Measurements from ENCODE around the gene POLR1E. TPM values are rescaled to one million over a fixed set of nuclear protein-coding genes. Genes with fewer than 3 reads are reported as not detected.

The POLR1E gene
- polyA plus RNA-seq, 3 donors: 2.3 to 4.1 (median 2.4) TPM

DNA sequence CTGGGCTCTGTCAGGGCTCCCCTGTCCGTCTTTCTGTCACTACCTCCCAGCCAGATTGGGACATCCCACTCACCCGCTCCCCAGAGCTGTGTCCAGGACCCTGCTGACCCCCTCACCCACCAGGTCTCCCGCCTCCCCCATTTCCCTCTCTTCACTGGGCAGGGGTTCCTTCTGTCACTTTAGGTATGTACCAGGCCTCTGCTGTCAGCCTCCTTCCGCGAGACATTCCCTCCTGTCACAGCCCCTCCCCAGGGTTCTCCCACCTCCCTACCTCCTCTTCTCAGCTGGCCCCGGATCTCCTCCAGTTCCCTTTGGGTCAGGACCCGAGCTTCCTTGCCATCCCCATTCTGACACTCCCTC is 488 bp downstream of the POLR1E start:
- 2% methylated on average over 7 of the region's 7 CpGs for WGBS (ENCODE audit: insufficient coverage)
- peaks cover 15 to 24% of the 10 kb centered on the region in 2 donors for H3K4me1 ChIP-seq (ENCODE audit: control insufficient read depth in 1 of 2, insufficient read depth in 2 of 2, low read length in 2 of 2)
- TF ChIP-seq, protein P1, sequence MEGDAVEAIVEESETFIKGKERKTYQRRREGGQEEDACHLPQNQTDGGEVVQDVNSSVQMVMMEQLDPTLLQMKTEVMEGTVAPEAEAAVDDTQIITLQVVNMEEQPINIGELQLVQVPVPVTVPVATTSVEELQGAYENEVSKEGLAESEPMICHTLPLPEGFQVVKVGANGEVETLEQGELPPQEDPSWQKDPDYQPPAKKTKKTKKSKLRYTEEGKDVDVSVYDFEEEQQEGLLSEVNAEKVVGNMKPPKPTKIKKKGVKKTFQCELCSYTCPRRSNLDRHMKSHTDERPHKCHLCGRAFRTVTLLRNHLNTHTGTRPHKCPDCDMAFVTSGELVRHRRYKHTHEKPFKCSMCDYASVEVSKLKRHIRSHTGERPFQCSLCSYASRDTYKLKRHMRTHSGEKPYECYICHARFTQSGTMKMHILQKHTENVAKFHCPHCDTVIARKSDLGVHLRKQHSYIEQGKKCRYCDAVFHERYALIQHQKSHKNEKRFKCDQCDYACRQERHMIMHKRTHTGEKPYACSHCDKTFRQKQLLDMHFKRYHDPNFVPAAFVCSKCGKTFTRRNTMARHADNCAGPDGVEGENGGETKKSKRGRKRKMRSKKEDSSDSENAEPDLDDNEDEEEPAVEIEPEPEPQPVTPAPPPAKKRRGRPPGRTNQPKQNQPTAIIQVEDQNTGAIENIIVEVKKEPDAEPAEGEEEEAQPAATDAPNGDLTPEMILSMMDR (IDR thresholded peaks at IDR 0.05): no peak
- Mint-ChIP-seq H3K36me3 (peaks cover 18 to 21% of the 10 kb centered on the region in 2 donors), H3K27ac (peak overlapping the region; percentile 21 to 92 (median 74)), H3K9me3 (no peaks in the 10 kb centered on the region), H3K27me3 (ENCODE audit: low read depth in 3 of 3) (peaks cover 4 to 10% (median 4%) of the 10 kb centered on the region in 3 donors), H3K4me3 (peak overlapping the region; percentile 88 to 93), H3K4me1 (peaks cover 23% of the 10 kb centered on the region)
- H3K4me3 ChIP-seq (replicated peaks in 1 of 3; ENCODE audit: low read depth in 2 of 3, low read length in 3 of 3): peak overlapping the region; percentile 66 to 85 (median 75)
- H3K9ac ChIP-seq (ENCODE audit: insufficient read depth, low read length, poor library complexity, severe bottlenecking): peak overlapping the region; percentile 60
- H3K36me3 ChIP-seq (replicated peaks in 1 of 2; ENCODE audit: control insufficient read depth in 1 of 2, insufficient read depth in 2 of 2, low read length in 2 of 2): peaks cover 0 to 13% of the 10 kb centered on the region in 2 donors
- peak overlapping the region; percentile 88 for H3K4me2 ChIP-seq (replicated peaks; ENCODE audit: extremely low read depth, low read length, poor library complexity, severe bottlenecking)
- intact Hi-C loops (cut with micrococcal nuclease): loop anchor here (10.0 kb wide), 3 partner anchors 319 to 419 kb away; partner anchors contain the start of genes DCAF10 (in 1 of the 2), SLC25A51 (in 1 of the 2) and ZCCHC7 (in 1 of the 2)
- no peaks in the 10 kb centered on the region for H3K9me3 ChIP-seq (replicated peaks in 1 of 2; ENCODE audit: control insufficient read depth in 1 of 2, insufficient read depth in 1 of 2, low read length in 2 of 2)
- H3K79me2 ChIP-seq (ENCODE audit: insufficient read depth, low read length): peaks cover 7% of the 10 kb centered on the region
- H3K27me3 ChIP-seq (ENCODE audit: control insufficient read depth in 2 of 2, insufficient read depth in 2 of 2, low read length in 2 of 2): peaks cover 0 to 2% of the 10 kb centered on the region in 2 donors
- peak overlapping the region; percentile 83 for H2AFZ ChIP-seq (ENCODE audit: insufficient read depth, low read depth, low read length, poor library complexity, severe bottlenecking)
- H3K27ac ChIP-seq (ENCODE audit: low read depth in 1 of 2, low read length in 2 of 2): peak overlapping the region in 1 of 2 donors; percentile 56
- DNase-seq: no peak
- no peaks in the 10 kb centered on the region for H4K20me1 ChIP-seq (ENCODE audit: insufficient read depth, low read length)

GRCh38 chr9:37486616-37487548 is 1.1 kb downstream of the POLR1E start:
- Histone ChIP-seq H4K20me1 (ENCODE audit: insufficient read depth, low read length) (no peaks in the 10 kb centered on the region), H3K4me1 (ENCODE audit: control insufficient read depth in 1 of 2, insufficient read depth in 2 of 2, low read length in 2 of 2) (peaks cover 15 to 24% of the 10 kb centered on the region in 2 donors), H3K27me3 (ENCODE audit: control insufficient read depth in 2 of 2, insufficient read depth in 2 of 2, low read length in 2 of 2) (no peaks in the 10 kb centered on the region), H2AFZ (ENCODE audit: insufficient read depth, low read depth, low read length, poor library complexity, severe bottlenecking) (peak overlapping the region; percentile 83), H3K9me3 (replicated peaks in 1 of 2; ENCODE audit: control insufficient read depth in 1 of 2, insufficient read depth in 1 of 2, low read length in 2 of 2) (no peaks in the 10 kb centered on the region), H3K79me2 (ENCODE audit: insufficient read depth, low read length) (peaks cover 7% of the 10 kb centered on the region), H3K4me3 (replicated peaks in 1 of 3; ENCODE audit: low read depth in 2 of 3, low read length in 3 of 3) (peak overlapping the region in 2 of 3 experiments; percentile 75 to 85), H3K27ac (ENCODE audit: low read depth in 1 of 2, low read length in 2 of 2) (no peak overlapping the region), H3K36me3 (replicated peaks in 1 of 2; ENCODE audit: control insufficient read depth in 1 of 2, insufficient read depth in 2 of 2, low read length in 2 of 2) (peaks cover under 1 to 19% of the 10 kb centered on the region in 2 donors), H3K4me2 (replicated peaks; ENCODE audit: extremely low read depth, low read length, poor library complexity, severe bottlenecking) (peak overlapping the region; percentile 88), H3K9ac (ENCODE audit: insufficient read depth, low read length, poor library complexity, severe bottlenecking) (no peak overlapping the region)
- peaks cover 0 to 5% (median 2%) of the 10 kb centered on the region in 3 donors for H3K27me3 Mint-ChIP-seq (ENCODE audit: low read depth in 3 of 3)
- H3K4me3 Mint-ChIP-seq: peak overlapping the region; percentile 88 to 93
- 85% methylated on average over 3 of the region's 7 CpGs for WGBS (ENCODE audit: insufficient coverage)
- TF ChIP-seq, protein P1 (IDR thresholded peaks at IDR 0.05): no peak
- H3K27ac Mint-ChIP-seq: peak overlapping the region in 5 of 7 donors; percentile 24 to 92 (median 83)
- H3K9me3 Mint-ChIP-seq: no peaks in the 10 kb centered on the region
- H3K4me1 Mint-ChIP-seq: peaks cover 23% of the 10 kb centered on the region
- DNase-seq: no peak
- H3K36me3 Mint-ChIP-seq: peaks cover 21% of the 10 kb centered on the region in 2 donors
- intact Hi-C loops (cut with micrococcal nuclease): loop anchor here (10.0 kb wide), 3 partner anchors 318 to 418 kb away; partner anchors contain the start of genes DCAF10 (in 1 of the 2), SLC25A51 (in 1 of the 2) and ZCCHC7 (in 1 of the 2)
